Loucy (cell line): ENCODE data around the gene CPLANE2.

Experiments used
- CTCF ChIP-seq: fragments of 200-600 bp; sonication (generic); conservative IDR thresholded peaks from 2 replicates; pipeline ENCODE4 v1.5.1; 2014; ENCODE audit warnings: mild to moderate bottlenecking, antibody characterized with exemption, low read length
- EZH2phosphoT487 ChIP-seq: fragments of 200-600 bp; IDR thresholded peaks from 2 replicates; pipeline ENCODE4 v1.6.1; 2018; ENCODE audit warnings: antibody characterized with exemption, mild to moderate bottlenecking, moderate library complexity, borderline replicate concordance

DNA sequence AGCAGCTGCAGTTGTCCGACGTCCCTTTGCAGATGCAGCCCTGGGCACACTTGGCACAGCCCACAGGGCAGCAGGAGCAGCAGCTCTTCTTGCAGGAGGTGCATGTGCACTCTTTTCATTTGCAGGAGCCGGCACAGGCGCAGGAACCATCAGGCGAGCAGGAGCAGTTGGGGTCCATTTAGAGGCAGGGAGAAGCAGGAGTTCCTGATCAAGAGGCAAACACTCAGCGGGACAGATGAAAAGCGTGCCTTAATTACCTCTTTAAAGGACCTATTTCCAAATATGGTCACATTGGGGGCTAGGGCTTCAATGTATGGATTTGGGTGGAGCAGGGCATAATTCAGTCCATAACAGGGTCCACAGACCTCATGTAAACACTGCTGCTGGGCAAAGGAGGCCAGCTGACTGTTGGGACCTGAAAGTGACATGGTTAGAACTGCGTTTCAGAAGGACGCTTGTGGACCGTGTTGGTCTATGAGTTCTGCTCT is 4.3 kb upstream of the CPLANE2 start:
- TF ChIP-seq CTCF (no peak), EZH2phosphoT487 (no peak)
